Activated CD4-positive, alpha-beta T cell treated with anti-CD3 and anti-CD28 coated beads, Interleukin-2, amount 10 ng/mL, durations not matched to agents 7 days and 5 days (primary cell): ENCODE results near the gene GNAQ. TPM values are rescaled to one million over a fixed set of nuclear protein-coding genes. Genes with fewer than 3 reads are reported as not detected.

Source experiments
- CTCF ChIA-PET: fragments of 350-600 bp; sonication (Branson Sonifier 250); formaldehyde crosslinking; loops from one replicate; lab custom pipeline; 2021; ENCODE audit warnings: antibody characterized with exemption; lab: Charles Lee
- POLR2A ChIA-PET: fragments of 350-600 bp; sonication (Branson Sonifier 250); formaldehyde crosslinking; loops from one replicate; lab custom pipeline; 2021; ENCODE audit warnings: antibody characterized with exemption; lab: Charles Lee
- DNase-seq: peaks from one replicate; pipeline ENCODE4 v3.0.0-alpha.2; 2020
- H3K27ac Mint-ChIP-seq: one replicate; pipeline ENCODE4 v1.8.0; 2021; ENCODE audit warnings: mild to moderate bottlenecking, moderate library complexity, mixed read lengths
- H3K27me3 Mint-ChIP-seq: one replicate; pipeline ENCODE4 v1.8.0; 2021; ENCODE audit warnings: mixed read lengths
- H3K36me3 Mint-ChIP-seq: one replicate; pipeline ENCODE4 v1.8.0; 2021; ENCODE audit warnings: low read depth, mixed read lengths
- H3K4me1 Mint-ChIP-seq: one replicate; pipeline ENCODE4 v1.8.0; 2021; ENCODE audit warnings: mixed read lengths
- H3K4me3 Mint-ChIP-seq: one replicate; pipeline ENCODE4 v1.8.0; 2021; ENCODE audit warnings: mild to moderate bottlenecking, moderate library complexity, mixed read lengths
- H3K9me3 Mint-ChIP-seq: one replicate; pipeline ENCODE4 v1.8.0; 2021; ENCODE audit warnings: mixed read lengths
- total RNA-seq, 2 experiments: library from RNA; stranded (reverse); gene quantifications; one replicate each; pipeline ENCODE4 v1.2.3, GENCODE V29; 2021

Gene GNAQ
- total RNA-seq, 2 experiments from 2014 or later: 28.1 to 31.8 TPM

- Mint-ChIP-seq H3K27ac (peak overlapping the region; percentile 11), H3K36me3 (peaks cover 7% of the 10 kb centered on the region), H3K4me3 (no peak overlapping the region), H3K27me3 (no peaks in the 10 kb centered on the region), H3K9me3 (no peaks in the 10 kb centered on the region), H3K4me1 (peaks cover 53% of the 10 kb centered on the region)
- CTCF ChIA-PET: interaction anchor here (0.5 to 4.2 kb wide), 16 partner anchors 9 to 393 kb away, joined by 3 to 23 read pairs (median 4); no protein-coding TSS in a partner anchor
- DNase-seq: peak; percentile 62
- POLR2A ChIA-PET: no interaction called here
These were observed 54.4 kb downstream of the GNAQ start for GRCh38 chr9:77977210-77977611.

GRCh38 chr9:77975806-77976205, 55.8 kb downstream of the GNAQ start:
- ChIA-PET POLR2A (no interaction called here), CTCF (interaction anchor here (1.6 to 4.2 kb wide), 3 partner anchors 59 to 379 kb away, joined by 3 to 23 read pairs (median 10); no protein-coding TSS in a partner anchor)
- H3K36me3 Mint-ChIP-seq: peaks cover 15% of the 10 kb centered on the region
- peaks cover 38% of the 10 kb centered on the region for H3K4me1 Mint-ChIP-seq
- H3K27ac Mint-ChIP-seq: no peak overlapping the region
- H3K4me3 Mint-ChIP-seq: no peak overlapping the region
- H3K9me3 Mint-ChIP-seq: no peaks in the 10 kb centered on the region
- no peaks in the 10 kb centered on the region for H3K27me3 Mint-ChIP-seq
- no peak for DNase-seq

- ChIA-PET POLR2A (no interaction called here), CTCF (interaction anchor here (4.2 kb wide), 1 partner anchor 60 kb away, joined by 23 read pairs; no protein-coding TSS in a partner anchor)
- Mint-ChIP-seq H3K4me3 (no peak overlapping the region), H3K9me3 (no peaks in the 10 kb centered on the region), H3K27me3 (no peaks in the 10 kb centered on the region), H3K4me1 (peaks cover 31% of the 10 kb centered on the region), H3K36me3 (peaks cover 18% of the 10 kb centered on the region), H3K27ac (no peak overlapping the region)
- no peak for DNase-seq
These were observed 56.6 kb downstream of the GNAQ start for GRCh38 chr9:77975036-77975435.

DNA sequence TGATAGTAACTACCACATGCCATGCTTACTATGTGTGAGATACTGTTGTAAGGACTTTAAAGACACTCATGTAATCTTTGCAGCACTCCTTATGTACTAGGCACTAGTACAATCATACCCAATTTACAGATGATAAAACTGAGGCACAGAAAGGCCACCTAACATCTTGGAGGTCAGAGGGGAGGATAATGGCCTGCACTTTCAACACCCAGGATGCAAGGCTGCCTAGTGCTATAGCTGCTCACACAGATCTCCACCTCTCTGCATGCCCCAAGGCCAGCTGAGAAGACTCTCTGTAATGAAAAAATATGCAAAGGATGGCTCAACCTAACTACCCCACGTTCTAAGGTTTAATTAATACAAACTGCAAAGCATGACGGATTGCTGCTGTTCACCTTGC, 57.2 kb downstream of the GNAQ start:
- ChIA-PET POLR2A (no interaction called here), CTCF (interaction anchor here (1.1 to 4.2 kb wide), 4 partner anchors 50 to 541 kb away, joined by 3 to 23 read pairs (median 4); no protein-coding TSS in a partner anchor)
- H3K27me3 Mint-ChIP-seq: no peaks in the 10 kb centered on the region
- H3K27ac Mint-ChIP-seq: no peak overlapping the region
- H3K36me3 Mint-ChIP-seq: peaks cover 15% of the 10 kb centered on the region
- no peak overlapping the region for H3K4me3 Mint-ChIP-seq
- peaks cover 25% of the 10 kb centered on the region for H3K4me1 Mint-ChIP-seq
- H3K9me3 Mint-ChIP-seq: no peaks in the 10 kb centered on the region
- no peak for DNase-seq

- no peak overlapping the region for H3K27ac Mint-ChIP-seq
- peaks cover 3% of the 10 kb centered on the region for H3K4me1 Mint-ChIP-seq
- H3K27me3 Mint-ChIP-seq: no peaks in the 10 kb centered on the region
- ChIA-PET CTCF (no interaction called here), POLR2A (no interaction called here)
- DNase-seq: no peak
- H3K9me3 Mint-ChIP-seq: no peaks in the 10 kb centered on the region
- no peak overlapping the region for H3K4me3 Mint-ChIP-seq
- H3K36me3 Mint-ChIP-seq: peaks cover 19% of the 10 kb centered on the region
These were observed 62.5 kb downstream of the GNAQ start for GRCh38 chr9:77969083-77969482.

DNA sequence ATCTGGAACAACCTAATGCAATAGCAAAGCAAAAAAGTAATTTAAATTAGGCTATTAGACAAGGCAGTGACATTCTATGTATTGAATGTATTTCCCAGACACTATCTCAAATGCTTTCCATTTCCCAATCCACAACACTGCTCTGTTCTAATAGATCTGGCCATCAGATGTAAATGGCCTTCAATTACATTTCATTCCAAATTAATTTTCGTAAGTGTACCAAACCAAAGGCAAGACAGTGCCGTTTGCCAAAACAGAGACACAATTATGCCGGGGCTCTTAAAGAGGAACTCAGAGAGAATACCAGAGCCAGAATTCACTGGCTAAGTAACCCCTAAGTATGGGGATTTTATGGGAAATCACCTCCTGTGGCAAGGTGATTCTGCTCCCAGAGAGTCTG, 63.1 kb downstream of the GNAQ start:
- H3K36me3 Mint-ChIP-seq: peaks cover 19% of the 10 kb centered on the region
- H3K27ac Mint-ChIP-seq: no peak overlapping the region
- no peaks in the 10 kb centered on the region for H3K27me3 Mint-ChIP-seq
- H3K4me1 Mint-ChIP-seq: peaks cover 3% of the 10 kb centered on the region
- ChIA-PET POLR2A (no interaction called here), CTCF (no interaction called here)
- no peak overlapping the region for H3K4me3 Mint-ChIP-seq
- DNase-seq: no peak
- H3K9me3 Mint-ChIP-seq: no peaks in the 10 kb centered on the region

- H3K27me3 Mint-ChIP-seq: no peaks in the 10 kb centered on the region
- ChIA-PET POLR2A (no interaction called here), CTCF (interaction anchor here (0.6 kb wide), 1 partner anchor 237 kb away, joined by 3 read pairs; no protein-coding TSS in a partner anchor)
- peaks cover 7% of the 10 kb centered on the region for H3K4me1 Mint-ChIP-seq
- H3K9me3 Mint-ChIP-seq: no peaks in the 10 kb centered on the region
- peaks cover 17% of the 10 kb centered on the region for H3K36me3 Mint-ChIP-seq
- H3K4me3 Mint-ChIP-seq: no peak overlapping the region
- DNase-seq: no peak
- H3K27ac Mint-ChIP-seq: no peak overlapping the region
These were observed 64.9 kb downstream of the GNAQ start for GRCh38 chr9:77966718-77967117.

DNA sequence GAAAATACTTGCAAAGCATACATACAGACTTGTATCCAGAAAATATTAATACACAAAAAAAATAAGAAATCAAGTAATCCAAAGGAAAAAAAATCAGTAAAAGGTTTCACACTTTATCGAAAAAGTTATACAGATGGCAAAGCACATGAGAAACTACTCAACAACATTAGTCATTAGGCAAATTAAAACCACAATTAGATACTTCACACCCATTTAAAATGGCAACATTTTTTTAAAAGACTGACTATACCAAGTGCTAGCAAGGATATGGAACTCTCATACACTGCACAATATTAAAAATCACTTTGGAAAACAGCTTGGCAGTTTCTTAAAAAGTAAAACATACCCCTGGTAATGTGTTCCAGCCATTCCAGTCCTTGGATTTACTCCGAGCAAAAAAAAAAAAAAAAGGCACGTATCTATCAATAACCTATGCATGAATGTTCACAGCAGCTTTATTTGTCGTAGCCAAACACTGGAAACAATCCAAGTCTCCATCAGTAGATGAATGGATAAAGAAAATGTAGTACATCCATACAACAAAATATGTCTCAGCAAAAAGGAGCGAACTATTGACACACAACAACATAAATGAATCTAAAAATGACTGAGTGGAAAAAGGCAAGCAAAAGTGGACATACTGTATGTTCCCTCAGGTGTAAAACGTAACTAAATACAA, 66.0 kb downstream of the GNAQ start:
- DNase-seq: no peak
- POLR2A ChIA-PET: no interaction called here
- Mint-ChIP-seq H3K27me3 (no peaks in the 10 kb centered on the region), H3K36me3 (peaks cover 9% of the 10 kb centered on the region), H3K9me3 (no peaks in the 10 kb centered on the region), H3K4me1 (peaks cover 8% of the 10 kb centered on the region), H3K27ac (no peak overlapping the region), H3K4me3 (no peak overlapping the region)
- CTCF ChIA-PET: no interaction called here

GRCh38 chr9:77964258-77964657, 67.4 kb downstream of the GNAQ start:
- DNase-seq: no peak
- no peaks in the 10 kb centered on the region for H3K9me3 Mint-ChIP-seq
- peaks cover 8% of the 10 kb centered on the region for H3K36me3 Mint-ChIP-seq
- POLR2A ChIA-PET: no interaction called here
- peaks cover 9% of the 10 kb centered on the region for H3K4me1 Mint-ChIP-seq
- no peak overlapping the region for H3K27ac Mint-ChIP-seq
- CTCF ChIA-PET: no interaction called here
- H3K27me3 Mint-ChIP-seq: no peaks in the 10 kb centered on the region
- no peak overlapping the region for H3K4me3 Mint-ChIP-seq

DNA sequence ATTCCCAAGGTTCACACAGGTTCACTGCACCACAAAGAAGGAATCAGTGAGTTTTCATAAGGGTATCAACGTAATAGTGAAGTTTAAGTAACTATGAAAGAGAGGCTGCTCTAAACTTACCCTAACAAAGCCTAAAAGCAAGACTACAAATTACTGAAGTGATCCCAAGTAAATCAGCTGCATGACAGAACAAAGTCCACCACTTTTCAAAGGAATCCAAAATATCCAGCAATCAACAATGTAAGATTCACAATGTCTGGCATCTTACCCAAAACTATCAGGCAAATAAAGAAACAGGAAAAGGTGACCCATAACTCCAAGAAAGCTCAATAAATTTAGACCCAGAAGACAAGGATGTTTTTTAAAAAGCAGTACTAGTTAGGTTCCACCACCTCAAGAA, 70.1 kb downstream of the GNAQ start:
- CTCF ChIA-PET: no interaction called here
- Mint-ChIP-seq H3K27me3 (no peaks in the 10 kb centered on the region), H3K27ac (no peak overlapping the region), H3K4me3 (no peak overlapping the region), H3K4me1 (peaks cover 22% of the 10 kb centered on the region), H3K9me3 (no peaks in the 10 kb centered on the region), H3K36me3 (peaks cover 2% of the 10 kb centered on the region)
- POLR2A ChIA-PET: no interaction called here
- no peak for DNase-seq

- Mint-ChIP-seq H3K9me3 (no peaks in the 10 kb centered on the region), H3K27me3 (no peaks in the 10 kb centered on the region), H3K27ac (no peak overlapping the region), H3K36me3 (peaks cover 2% of the 10 kb centered on the region), H3K4me3 (no peak overlapping the region), H3K4me1 (peaks cover 22% of the 10 kb centered on the region)
- ChIA-PET POLR2A (no interaction called here), CTCF (no interaction called here)
- no peak for DNase-seq
These were observed 71.1 kb downstream of the GNAQ start for GRCh38 chr9:77960356-77961153.

GRCh38 chr9:77959803-77960202, 71.8 kb downstream of the GNAQ start:
- Mint-ChIP-seq H3K4me3 (no peak overlapping the region), H3K9me3 (no peaks in the 10 kb centered on the region), H3K36me3 (no peaks in the 10 kb centered on the region), H3K4me1 (peaks cover 20% of the 10 kb centered on the region), H3K27ac (no peak overlapping the region), H3K27me3 (no peaks in the 10 kb centered on the region)
- POLR2A ChIA-PET: no interaction called here
- DNase-seq: no peak
- CTCF ChIA-PET: no interaction called here

GRCh38 chr9:77957652-77958051, 74.0 kb downstream of the GNAQ start:
- POLR2A ChIA-PET: no interaction called here
- H3K4me1 Mint-ChIP-seq: peaks cover 25% of the 10 kb centered on the region

More at GRCh38 chr9:77957652-77958051, 74.0 kb downstream of the GNAQ start:
- Mint-ChIP-seq H3K27me3 (no peaks in the 10 kb centered on the region), H3K4me3 (no peak overlapping the region), H3K9me3 (no peaks in the 10 kb centered on the region), H3K27ac (no peak overlapping the region), H3K36me3 (no peaks in the 10 kb centered on the region)
- DNase-seq: no peak
- CTCF ChIA-PET: interaction anchor here (1.3 kb wide), 1 partner anchor 8 kb away, joined by 5 read pairs; no protein-coding TSS in a partner anchor
